Activated CD4-positive, alpha-beta T cell treated with anti-CD3 and anti-CD28 coated beads for 1 hour (primary cell): Measurements from ENCODE around the gene THOC2.

Experiments used
- DNase-seq: peaks from one replicate; pipeline ENCODE4 v3.0.0-alpha.2; 2020

Gene THOC2

DNA sequence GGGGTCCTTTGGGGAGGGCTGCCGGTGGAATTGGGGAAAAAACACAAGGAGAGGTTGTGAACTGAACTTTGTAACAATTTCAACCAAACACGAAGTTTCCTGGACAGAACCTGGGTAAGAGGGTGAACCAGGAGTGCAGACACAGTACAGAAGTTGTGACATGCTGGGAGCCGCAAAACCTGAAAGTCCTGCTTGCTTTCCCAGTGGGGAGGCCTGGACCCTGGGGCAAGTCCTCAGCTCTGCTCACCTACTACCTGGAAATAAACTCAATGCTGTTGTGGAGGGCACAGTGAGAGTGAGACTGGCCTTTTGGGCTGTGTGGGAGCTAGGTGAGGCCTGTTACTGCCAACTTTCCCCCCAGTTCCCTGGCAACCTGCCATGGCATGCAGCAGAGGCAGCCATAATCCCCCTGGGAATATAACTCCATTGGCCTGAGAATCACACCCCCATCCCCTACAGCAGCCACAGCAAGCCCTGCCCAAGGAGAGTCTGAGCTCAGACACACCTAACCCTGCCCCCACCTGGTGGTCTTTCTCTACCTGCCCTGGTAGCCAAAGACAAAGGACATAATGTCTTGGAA, 162.8 kb downstream of the THOC2 start:
- DNase-seq, result no peak

DNA sequence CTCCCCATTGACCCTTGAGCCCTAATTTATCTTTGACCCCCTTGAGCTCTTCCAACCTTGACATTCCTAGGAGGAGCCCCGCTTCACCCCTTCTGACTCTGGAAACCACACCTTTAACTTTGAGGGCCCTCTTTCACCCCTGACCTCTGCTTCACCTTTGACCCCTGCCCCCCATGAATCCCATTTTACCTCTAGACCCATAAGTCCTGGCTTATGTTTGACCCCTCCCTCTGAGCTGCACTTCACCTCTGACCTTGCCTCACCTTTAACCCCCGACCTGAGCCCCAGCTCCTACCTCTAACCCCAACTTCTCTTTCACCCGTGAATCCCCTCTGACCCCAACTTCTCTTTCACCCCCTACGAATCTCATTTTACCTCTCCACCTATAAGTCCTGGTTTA, 169.7 kb downstream of the THOC2 start:
- no peak for DNase-seq

DNA sequence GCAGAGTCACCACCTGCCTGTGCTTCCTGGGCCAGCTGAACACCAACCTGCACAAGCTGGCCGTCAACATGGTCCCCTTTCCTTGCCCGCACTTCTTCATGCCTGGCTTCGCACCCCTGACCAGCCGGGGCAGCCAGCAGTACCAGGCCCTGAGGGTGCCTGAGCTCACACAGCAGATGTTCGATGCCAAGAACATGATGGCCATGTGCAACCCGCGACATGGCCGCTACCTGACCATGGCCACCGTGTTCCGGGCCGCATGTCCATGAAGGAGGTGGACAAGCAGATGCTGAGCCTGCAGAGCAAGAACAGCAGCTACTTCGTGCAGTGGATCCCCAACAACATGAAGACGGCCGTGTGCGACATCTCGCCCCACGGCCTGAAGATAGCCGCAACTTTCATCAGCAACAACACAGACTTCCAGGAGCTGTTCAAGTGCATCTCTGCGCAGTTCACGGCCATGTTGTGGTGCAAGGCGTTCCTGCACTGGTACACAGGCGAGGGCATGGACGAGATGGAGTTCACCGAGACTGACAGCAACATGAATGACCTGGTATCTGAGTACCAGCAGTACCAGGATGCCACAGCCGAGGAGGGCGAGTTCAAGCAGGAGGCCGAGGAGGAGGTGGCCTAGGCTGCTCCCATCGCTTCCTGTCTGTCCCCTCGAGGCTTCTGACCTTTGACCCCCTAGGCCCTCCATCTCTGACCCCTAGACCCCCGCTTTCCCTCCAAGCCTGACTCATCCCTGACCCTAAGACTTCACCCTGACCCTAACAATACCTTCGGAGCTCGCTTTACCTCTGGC, 170.3 kb downstream of the THOC2 start:
- DNase-seq, result no peak

DNA sequence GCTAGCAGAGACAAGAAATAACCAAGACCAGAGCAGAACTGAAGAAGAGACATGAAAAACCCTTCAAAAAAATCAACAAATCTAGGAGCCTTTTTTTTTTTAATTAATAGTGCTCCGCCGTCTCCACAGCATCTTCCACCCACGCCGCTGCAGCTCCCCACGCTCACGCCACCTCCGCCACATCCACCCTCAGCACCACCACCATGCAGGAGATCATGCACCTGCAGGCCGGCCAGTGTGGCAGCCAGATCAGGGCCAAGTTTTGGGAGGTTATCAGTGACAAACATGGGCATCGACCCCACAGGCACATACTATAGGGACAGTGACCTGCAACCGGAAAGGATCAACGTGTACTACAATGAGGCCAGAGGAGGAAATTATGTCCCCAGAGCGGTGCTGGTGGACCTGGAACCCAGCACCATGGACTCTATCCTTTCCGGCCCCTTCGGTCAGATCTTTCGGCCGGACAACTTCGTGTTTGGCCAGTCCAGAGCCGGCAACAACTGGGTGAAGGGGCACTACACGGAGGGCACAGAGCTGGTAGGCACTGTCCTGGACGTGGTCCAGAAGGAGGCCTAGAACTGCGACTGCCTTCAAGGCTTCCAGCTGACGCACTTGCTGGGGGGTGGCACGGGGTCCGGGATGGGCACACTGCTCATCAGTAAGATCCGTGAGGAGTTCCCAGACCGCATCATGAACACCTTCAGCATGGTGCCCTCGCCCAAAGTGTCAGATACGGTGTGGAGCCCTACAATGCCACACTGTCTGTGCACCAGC, 171.2 kb downstream of the THOC2 start:
- DNase-seq, result no peak

DNA sequence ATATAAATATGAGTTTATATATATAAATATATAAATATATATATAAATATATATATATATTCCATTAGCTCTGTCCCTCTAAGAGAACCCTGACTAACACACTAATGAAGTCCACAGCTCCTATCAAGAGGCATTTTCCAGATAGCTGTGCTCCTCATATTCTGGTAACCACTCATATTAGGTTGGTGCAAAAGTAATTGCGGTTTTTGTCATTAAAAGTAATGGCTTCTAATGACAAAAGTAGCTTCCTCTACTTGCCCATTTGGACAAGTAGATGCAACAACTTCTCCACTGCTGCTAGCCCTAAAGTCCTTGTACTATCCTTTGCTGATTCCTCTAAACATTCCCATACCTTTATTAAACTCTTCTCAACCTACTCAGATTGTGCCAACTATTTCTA, 182.0 kb downstream of the THOC2 start:
- DNase-seq, result no peak
